Nephron progenitor cell (in vitro differentiated cells): ENCODE data around the gene GNAS.

Experiments
- DNase-seq: peaks from one replicate; pipeline ENCODE4 v3.0.0; 2021
- H3K27ac Mint-ChIP-seq: 2 replicates; pipeline ENCODE4 v1.8.0; 2021; ENCODE audit warnings: mild to moderate bottlenecking, moderate library complexity, mixed read lengths
- H3K27me3 Mint-ChIP-seq: 2 replicates; pipeline ENCODE4 v1.8.0; 2021; ENCODE audit warnings: mild to moderate bottlenecking, low read depth, mixed read lengths; ENCODE audit not compliant: poor library complexity
- H3K36me3 Mint-ChIP-seq: 2 replicates; pipeline ENCODE4 v1.8.0; 2021; ENCODE audit warnings: low read depth, mixed read lengths
- H3K4me1 Mint-ChIP-seq: 2 replicates; pipeline ENCODE4 v1.8.0; 2021; ENCODE audit warnings: mixed read lengths
- H3K4me3 Mint-ChIP-seq: 2 replicates; pipeline ENCODE4 v1.8.0; 2021; ENCODE audit warnings: mild to moderate bottlenecking, moderate library complexity, mixed read lengths
- H3K9me3 Mint-ChIP-seq: 2 replicates; pipeline ENCODE4 v1.8.0; 2021; ENCODE audit warnings: mild to moderate bottlenecking, moderate library complexity, mixed read lengths
- CTCF ChIP-seq: fragments of 200-600 bp; sonication (generic); IDR thresholded peaks from 2 replicates; pipeline ENCODE4 v1.5.0; 2021; ENCODE audit warnings: antibody characterized with exemption

The GNAS gene

GRCh38 chr20:58880994-58881752 lies 28.7 kb downstream of the GNAS start:
- TF ChIP-seq CTCF: no peak
- H3K27me3 Mint-ChIP-seq: peaks cover 8% of the 10 kb centered on the region
- H3K36me3 Mint-ChIP-seq: peaks cover 16% of the 10 kb centered on the region
- no peak overlapping the region for H3K4me3 Mint-ChIP-seq
- H3K4me1 Mint-ChIP-seq: peaks cover 82% of the 10 kb centered on the region
- no peak overlapping the region for H3K27ac Mint-ChIP-seq
- DNase-seq: no peak
- H3K9me3 Mint-ChIP-seq: peaks cover 5% of the 10 kb centered on the region

GRCh38 chr20:58882704-58883089 lies 30.2 kb downstream of the GNAS start:
- Mint-ChIP-seq H3K4me1 (peaks cover 76% of the 10 kb centered on the region), H3K36me3 (peaks cover 25% of the 10 kb centered on the region), H3K4me3 (peak overlapping the region; percentile 32), H3K27ac (no peak overlapping the region), H3K9me3 (peaks cover 9% of the 10 kb centered on the region), H3K27me3 (peaks cover 8% of the 10 kb centered on the region)
- no peak for TF ChIP-seq CTCF
- no peak for DNase-seq

- H3K4me1 Mint-ChIP-seq: peaks cover 75% of the 10 kb centered on the region
- H3K27ac Mint-ChIP-seq: peak overlapping the region; percentile 36
- peaks cover 25% of the 10 kb centered on the region for H3K36me3 Mint-ChIP-seq
- H3K4me3 Mint-ChIP-seq: peak overlapping the region; percentile 32
- H3K9me3 Mint-ChIP-seq: peaks cover 12% of the 10 kb centered on the region
- no peak for DNase-seq
- TF ChIP-seq CTCF: no peak
- peaks cover 8% of the 10 kb centered on the region for H3K27me3 Mint-ChIP-seq
Observed at GRCh38 chr20:58883241-58883691, 30.8 kb downstream of the GNAS start.

GRCh38 chr20:58884966-58885365 lies 32.5 kb downstream of the GNAS start:
- H3K4me3 Mint-ChIP-seq: no peak overlapping the region
- peaks cover 15% of the 10 kb centered on the region for H3K9me3 Mint-ChIP-seq
- H3K27ac Mint-ChIP-seq: no peak overlapping the region
- H3K36me3 Mint-ChIP-seq: peaks cover 25% of the 10 kb centered on the region
- H3K27me3 Mint-ChIP-seq: peaks cover 6% of the 10 kb centered on the region
- H3K4me1 Mint-ChIP-seq: peaks cover 60% of the 10 kb centered on the region
- DNase-seq: no peak
- TF ChIP-seq CTCF: no peak

- Mint-ChIP-seq H3K27me3 (peaks cover 4% of the 10 kb centered on the region), H3K9me3 (peaks cover 15% of the 10 kb centered on the region), H3K36me3 (peaks cover 25% of the 10 kb centered on the region), H3K27ac (no peak overlapping the region), H3K4me3 (no peak overlapping the region), H3K4me1 (peaks cover 48% of the 10 kb centered on the region)
- TF ChIP-seq CTCF: no peak
- DNase-seq: no peak
Observed at GRCh38 chr20:58886546-58886945, 34.0 kb downstream of the GNAS start.

- Mint-ChIP-seq H3K9me3 (peaks cover 15% of the 10 kb centered on the region), H3K36me3 (peaks cover 20% of the 10 kb centered on the region), H3K27me3 (peaks cover 4% of the 10 kb centered on the region), H3K27ac (no peak overlapping the region), H3K4me1 (peaks cover 43% of the 10 kb centered on the region), H3K4me3 (peak overlapping the region; percentile 86)
- no peak for TF ChIP-seq CTCF
- DNase-seq: no peak
Observed at GRCh38 chr20:58888103-58888502, 35.6 kb downstream of the GNAS start.
